PC-9 (cell line): ENCODE results near the gene PRKCH.

ENCODE experiments used
- CTCF ChIP-seq: fragments of 200-600 bp; sonication (generic); conservative IDR thresholded peaks from 2 replicates; pipeline ENCODE4 v1.6.1; 2017; ENCODE audit warnings: mixed run types, antibody characterized with exemption, mild to moderate bottlenecking, moderate library complexity
- EZH2 ChIP-seq: fragments of 200-600 bp; sonication (generic); IDR thresholded peaks from 2 replicates; pipeline ENCODE4 v1.8.0; 2017; ENCODE audit warnings: antibody characterized with exemption, low read depth

DNA sequence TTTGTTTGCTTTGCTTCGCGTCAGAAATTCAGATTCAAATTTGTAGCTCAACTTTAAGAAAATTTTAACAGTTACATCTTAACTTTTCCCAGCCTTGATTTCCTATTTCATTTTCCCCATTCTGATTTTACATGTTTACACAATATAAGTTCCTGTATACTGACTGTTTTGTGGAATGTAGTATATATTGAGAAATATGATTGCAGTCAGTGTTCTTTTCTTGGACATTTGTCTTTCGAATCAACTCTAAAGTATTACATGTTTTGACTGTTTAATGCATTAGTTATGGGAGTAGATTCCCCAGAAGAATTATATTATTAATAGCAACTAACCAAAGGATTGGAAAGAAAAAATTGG is 48.1 kb downstream of the PRKCH start:
- TF ChIP-seq CTCF (no peak), EZH2 (no peak)
